Activated T-cell treated with anti-CD3 and anti-CD28 coated beads, Interleukin-2, amount 50 U/mL, for 24 hours (primary cell): Measurements from ENCODE around the gene TSEN34.
A peak's percentile ranks its signal among the peaks of the same experiment; 100 is the strongest.
"Not testable (repeated sequence)": the region's sequence is repeated elsewhere in the genome, so short reads cannot be mapped to it uniquely, and the experiment has no call there.

Experiments used
- DNase-seq: peaks from one replicate; pipeline ENCODE4 v3.0.0-alpha.2; 2020
- H3K27ac Mint-ChIP-seq: 2 replicates; pipeline ENCODE4 v1.8.0; 2020; ENCODE audit warnings: mild to moderate bottlenecking, mixed read lengths
- H3K27me3 Mint-ChIP-seq: 2 replicates; pipeline ENCODE4 v1.8.0; 2020; ENCODE audit warnings: mixed read lengths
- H3K36me3 Mint-ChIP-seq: 2 replicates; pipeline ENCODE4 v1.8.0; 2020; ENCODE audit warnings: low read depth, mixed read lengths
- H3K4me1 Mint-ChIP-seq: 2 replicates; pipeline ENCODE4 v1.8.0; 2020; ENCODE audit warnings: low read depth, mixed read lengths
- H3K4me3 Mint-ChIP-seq: 2 replicates; pipeline ENCODE4 v1.8.0; 2020; ENCODE audit warnings: mild to moderate bottlenecking, moderate library complexity, mixed read lengths
- H3K9me3 Mint-ChIP-seq: 2 replicates; pipeline ENCODE4 v1.8.0; 2020; ENCODE audit warnings: mixed read lengths

The TSEN34 gene

DNA sequence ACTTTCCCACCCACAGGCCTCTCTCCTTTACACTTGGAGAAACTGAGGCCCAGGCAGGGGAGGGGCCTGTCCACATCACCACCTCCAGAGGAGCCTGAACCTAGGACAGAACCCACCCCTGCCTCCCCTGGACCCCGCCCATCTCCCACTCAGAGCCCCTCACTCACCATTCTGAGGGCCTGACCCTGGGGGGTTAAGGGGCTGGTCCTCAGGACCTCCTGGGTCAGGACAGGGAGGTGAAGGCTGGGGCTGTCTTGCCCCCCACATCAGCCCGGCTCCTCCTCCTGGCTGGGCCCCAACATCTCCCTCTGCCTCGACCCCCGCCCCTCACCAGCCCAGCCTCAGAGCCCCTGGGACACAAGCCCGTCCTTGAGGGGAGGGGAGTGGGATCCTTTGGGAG is 28.6 kb downstream of the TSEN34 start:
- not testable (repeated sequence) for H3K4me3 Mint-ChIP-seq, H3K27ac Mint-ChIP-seq, H3K9me3 Mint-ChIP-seq, DNase-seq, H3K4me1 Mint-ChIP-seq
- Mint-ChIP-seq H3K27me3 (peaks cover 17% of the 10 kb centered on the region), H3K36me3 (peaks cover 18% of the 10 kb centered on the region)

DNA sequence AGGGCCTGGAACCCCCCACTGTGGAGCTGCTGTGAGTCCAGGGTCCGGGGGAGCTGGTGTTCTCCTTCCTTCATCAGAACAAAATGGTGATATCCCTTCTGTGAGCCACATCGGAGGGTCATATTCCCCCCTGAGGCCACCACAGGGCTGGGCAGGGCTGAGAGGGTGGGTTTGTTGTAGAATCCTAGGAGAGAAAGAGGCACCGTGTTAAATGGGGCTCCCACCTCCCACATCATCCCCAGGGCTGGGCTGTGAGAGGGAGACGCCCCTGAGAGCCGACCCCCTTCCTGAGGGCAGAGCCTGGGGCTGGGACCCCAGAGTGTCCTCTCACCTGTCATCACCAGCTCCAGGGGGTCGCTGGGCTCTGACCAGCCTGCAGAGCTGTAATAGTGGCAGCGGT is 30.8 kb downstream of the TSEN34 start:
- not testable (repeated sequence) for H3K4me1 Mint-ChIP-seq, H3K4me3 Mint-ChIP-seq, DNase-seq, H3K27ac Mint-ChIP-seq, H3K36me3 Mint-ChIP-seq, H3K9me3 Mint-ChIP-seq
- peaks cover 17% of the 10 kb centered on the region for H3K27me3 Mint-ChIP-seq

DNA sequence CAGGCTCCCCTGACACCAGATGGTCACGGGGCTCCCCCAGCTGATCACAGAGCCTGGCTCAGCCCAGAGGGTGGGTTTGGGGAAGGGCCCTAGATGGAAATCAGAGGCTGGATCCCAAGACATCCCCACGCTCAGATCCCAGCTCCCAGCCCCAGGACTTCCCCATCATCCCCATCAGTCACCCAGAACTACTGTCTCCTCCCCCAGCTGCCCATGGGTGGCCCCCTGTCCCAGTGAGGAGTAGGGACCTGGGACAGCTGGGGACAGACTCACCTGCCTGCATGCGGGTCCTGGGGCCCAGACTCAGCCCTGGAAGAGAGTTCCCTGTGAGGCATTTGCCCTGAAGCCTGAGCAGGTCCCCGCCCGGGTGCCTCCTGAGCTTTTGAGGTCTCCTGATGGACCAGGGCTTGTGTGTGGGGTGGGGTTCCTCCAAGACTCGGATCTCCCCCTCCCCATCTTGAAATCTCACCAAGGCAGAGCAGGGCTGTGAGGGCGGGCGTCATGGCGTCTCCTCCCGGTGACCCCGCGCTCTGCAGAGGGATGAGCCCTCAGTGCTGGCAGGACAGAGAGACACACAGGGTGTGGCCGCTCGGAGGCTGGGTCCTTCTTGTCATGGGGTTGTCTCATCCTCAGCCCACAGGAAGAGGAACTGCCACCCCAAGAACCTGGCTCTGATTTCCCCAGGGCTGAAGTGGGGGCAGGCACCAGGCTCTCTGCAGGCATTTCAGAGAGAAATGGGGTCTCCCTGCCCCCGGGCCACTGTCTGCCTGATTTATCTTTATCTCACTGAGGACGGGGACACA is 31.6 kb downstream of the TSEN34 start, which contains the start of gene LILRB3:
Gene LILRB3 (minus strand): TSS at position 534 of the 803 bp plus-strand sequence. CDS start 31 bp downstream, at position 503.
- DNase-seq, H3K27ac Mint-ChIP-seq, H3K4me3 Mint-ChIP-seq: not testable (repeated sequence)

DNA sequence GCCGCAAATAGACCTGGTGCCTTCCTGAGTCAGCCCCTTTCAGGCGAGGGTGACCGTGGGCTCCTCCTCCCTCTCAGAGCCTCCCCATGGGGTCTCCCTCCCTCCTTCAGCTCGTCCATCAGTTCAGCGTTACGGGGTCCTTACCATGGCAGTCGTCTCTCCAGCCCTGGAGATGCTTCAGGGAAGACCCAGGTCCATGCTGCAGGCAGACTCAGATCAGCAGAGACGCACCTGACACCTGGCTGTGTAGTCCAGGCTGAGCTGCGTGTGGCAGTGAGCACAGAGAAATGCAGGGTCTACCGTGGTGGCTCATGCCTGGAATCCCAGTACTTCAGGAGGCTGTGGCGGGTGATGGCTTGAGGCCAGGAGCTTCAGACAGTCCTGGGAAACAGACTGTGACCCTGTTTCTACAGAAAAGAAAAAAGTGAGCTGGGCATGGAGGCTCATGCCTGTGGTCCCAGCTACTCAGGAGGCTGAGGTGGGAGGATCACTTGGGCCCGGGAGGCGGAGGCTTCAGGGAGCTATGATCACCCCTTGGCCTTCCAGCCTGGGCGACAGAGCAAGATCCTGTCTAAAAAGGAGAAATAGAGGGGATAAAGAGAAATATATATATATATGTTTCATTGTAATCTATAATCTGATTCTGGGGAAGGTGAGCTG is 32.3 kb downstream of the TSEN34 start:
- H3K36me3 Mint-ChIP-seq, H3K4me3 Mint-ChIP-seq: not testable (repeated sequence)

More for the DNA sequence above, 31.6 kb downstream of the TSEN34 start, which contains the start of gene LILRB3:
- not testable (repeated sequence) for H3K4me1 Mint-ChIP-seq, H3K36me3 Mint-ChIP-seq, H3K9me3 Mint-ChIP-seq
- peaks cover 17% of the 10 kb centered on the region for H3K27me3 Mint-ChIP-seq

DNA sequence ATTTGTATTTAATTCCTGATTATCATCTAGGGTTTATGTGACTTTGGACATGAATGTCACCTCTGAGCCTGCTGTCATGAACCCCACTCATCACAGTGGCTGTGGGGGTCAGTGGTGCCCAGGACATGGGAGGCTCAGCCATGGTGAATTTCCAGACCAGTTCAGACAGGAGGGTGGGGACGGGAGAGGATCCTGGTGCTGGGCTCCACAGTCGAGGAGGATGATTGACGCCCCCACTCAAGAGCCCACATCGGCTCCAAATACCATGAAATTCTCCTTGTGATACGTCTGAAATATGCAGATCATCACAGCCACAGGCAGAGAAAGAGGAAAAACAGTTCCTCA is 32.8 kb downstream of the TSEN34 start:
- not testable (repeated sequence) for H3K4me3 Mint-ChIP-seq, H3K27ac Mint-ChIP-seq, H3K4me1 Mint-ChIP-seq, H3K36me3 Mint-ChIP-seq, DNase-seq, H3K9me3 Mint-ChIP-seq
- H3K27me3 Mint-ChIP-seq, result peaks cover 17% of the 10 kb centered on the region

More for the DNA sequence above, 32.3 kb downstream of the TSEN34 start:
- not testable (repeated sequence) for H3K27ac Mint-ChIP-seq, DNase-seq, H3K4me1 Mint-ChIP-seq, H3K9me3 Mint-ChIP-seq
- peaks cover 17% of the 10 kb centered on the region for H3K27me3 Mint-ChIP-seq

DNA sequence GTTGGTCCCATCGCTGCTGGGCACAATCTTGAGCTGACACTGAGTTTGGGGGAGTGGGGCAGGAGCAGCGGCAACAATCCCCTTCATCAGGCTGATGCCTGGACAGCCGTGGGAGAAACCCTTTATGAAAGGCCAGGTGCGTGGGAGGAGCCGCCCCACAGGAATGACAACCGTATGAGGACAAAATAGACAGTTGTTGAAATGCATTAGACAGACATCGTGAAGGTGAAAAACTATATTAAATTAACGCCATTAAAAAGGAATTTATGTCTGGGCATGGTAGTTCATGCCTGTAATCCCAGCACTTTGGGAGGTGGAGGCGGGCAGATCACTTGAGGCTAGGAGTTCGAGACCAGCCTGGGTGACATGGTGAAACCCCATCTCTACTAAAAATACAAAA is 33.5 kb downstream of the TSEN34 start:
- H3K27ac Mint-ChIP-seq, H3K36me3 Mint-ChIP-seq, H3K4me3 Mint-ChIP-seq, DNase-seq, H3K9me3 Mint-ChIP-seq, H3K4me1 Mint-ChIP-seq: not testable (repeated sequence)
- H3K27me3 Mint-ChIP-seq, result peaks cover 21% of the 10 kb centered on the region

DNA sequence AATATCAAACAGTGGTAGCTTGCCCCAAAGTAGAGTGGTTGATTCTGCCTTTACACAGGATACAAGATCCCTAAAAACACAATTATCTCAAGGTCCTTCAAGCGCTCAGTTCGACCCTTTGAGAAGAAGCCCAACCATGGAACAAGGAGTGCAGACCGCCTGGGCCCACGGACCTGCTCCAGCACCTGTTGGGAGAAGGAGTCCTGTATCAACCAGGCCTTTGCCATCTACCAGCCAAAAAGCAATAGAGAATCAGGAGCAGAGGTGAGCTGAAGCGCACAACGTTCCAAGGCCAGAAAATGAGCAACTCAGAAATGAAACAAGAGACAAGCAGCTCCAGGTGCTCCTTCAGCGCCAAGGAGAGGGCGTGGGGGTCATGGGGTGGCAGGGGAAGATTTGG is 38.0 kb downstream of the TSEN34 start:
- DNase-seq, result no peak
- H3K4me1 Mint-ChIP-seq, result peaks cover 6% of the 10 kb centered on the region

DNA sequence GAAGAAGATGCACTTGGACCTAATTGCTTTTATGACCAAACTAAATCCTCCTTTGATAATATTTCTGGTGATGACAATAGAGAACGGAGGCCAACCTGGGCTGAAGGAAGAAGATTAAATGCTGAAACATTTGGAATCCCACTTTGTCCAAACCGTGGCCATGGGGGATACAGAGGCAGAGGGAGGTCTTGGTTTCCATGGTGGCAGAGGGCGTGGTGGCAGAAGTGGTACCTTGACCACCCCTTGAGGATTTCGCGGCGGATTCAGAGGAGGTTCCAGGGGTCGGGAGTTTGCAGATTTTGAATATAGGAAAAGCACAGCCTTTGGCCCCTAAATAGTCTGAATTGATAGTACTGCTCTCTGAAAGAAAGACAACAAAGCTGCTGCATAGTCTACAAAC is 38.9 kb downstream of the TSEN34 start:
- Mint-ChIP-seq H3K9me3 (no peaks in the 10 kb centered on the region), H3K4me3 (no peak overlapping the region), H3K27ac (no peak overlapping the region), H3K36me3 (no peaks in the 10 kb centered on the region), H3K4me1 (peaks cover 6% of the 10 kb centered on the region), H3K27me3 (peaks cover 36% of the 10 kb centered on the region)
- DNase-seq, result no peak

More for the DNA sequence above, 38.0 kb downstream of the TSEN34 start:
- Mint-ChIP-seq H3K9me3 (no peaks in the 10 kb centered on the region), H3K27ac (no peak overlapping the region), H3K36me3 (no peaks in the 10 kb centered on the region), H3K4me3 (no peak overlapping the region), H3K27me3 (peaks cover 27% of the 10 kb centered on the region)

DNA sequence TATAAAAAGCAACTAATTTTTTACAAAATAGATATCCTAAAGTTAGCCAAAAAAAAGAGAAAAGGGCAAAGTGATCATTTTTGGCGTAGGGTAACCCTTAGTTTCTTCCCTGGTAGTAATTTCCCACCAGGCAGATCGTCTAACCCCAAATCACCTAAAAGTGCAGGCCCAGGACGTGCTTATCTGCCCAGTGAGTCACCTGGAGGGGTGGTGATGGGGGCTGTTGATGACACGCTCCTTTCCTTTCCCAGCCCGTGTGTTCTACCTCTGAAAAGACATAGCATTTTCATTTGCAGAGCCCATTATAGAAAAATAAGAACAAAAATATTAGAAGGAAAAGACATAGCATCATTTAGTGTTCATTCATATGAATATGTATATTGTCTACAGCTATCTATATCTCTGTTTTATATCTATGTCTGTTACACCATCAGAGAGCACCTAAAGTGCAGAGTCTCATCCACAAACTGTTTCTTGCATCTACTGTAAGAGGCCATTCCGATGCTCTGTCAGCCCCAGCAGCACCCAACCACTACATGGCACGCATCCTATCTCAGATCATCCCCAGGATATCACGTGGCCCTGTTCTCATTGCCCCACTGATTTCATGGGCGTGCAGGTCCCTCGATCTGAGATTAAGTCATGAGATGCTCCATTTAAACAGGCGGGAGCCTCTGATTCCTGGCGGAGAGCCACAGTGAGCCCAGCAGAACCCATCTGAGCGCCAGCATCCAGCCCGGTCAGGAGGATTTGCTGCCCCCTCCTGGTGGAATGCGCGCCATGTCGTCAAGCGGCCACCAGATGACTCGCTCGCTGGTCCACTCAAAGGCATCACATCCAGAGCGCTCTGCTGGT is 40.2 kb downstream of the TSEN34 start:
- Mint-ChIP-seq H3K36me3 (no peaks in the 10 kb centered on the region), H3K4me3 (no peak overlapping the region), H3K27me3 (peaks cover 43% of the 10 kb centered on the region), H3K4me1 (peaks cover 6% of the 10 kb centered on the region), H3K9me3 (no peaks in the 10 kb centered on the region), H3K27ac (no peak overlapping the region)
- peak; percentile 91 for DNase-seq

DNA sequence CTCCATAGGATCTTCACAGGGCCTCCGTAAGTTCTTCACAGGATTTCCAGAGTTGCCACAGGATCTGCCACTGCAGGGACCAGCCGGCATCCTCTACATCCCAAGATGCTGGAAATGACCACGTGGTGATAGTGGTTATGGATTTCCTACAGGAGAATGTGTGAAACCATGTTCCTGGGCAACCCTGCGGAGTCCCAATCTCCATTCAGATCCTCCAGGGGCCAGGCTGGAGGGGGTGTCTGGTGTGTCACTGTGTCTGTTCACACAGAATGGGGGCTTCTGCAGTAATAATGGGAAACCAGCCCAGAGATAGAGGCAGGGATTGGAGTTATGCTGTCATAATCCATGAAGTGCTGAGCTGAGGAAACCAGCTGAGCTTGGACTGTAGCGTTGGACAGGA is 42.8 kb downstream of the TSEN34 start:
- peaks cover 6% of the 10 kb centered on the region for H3K4me1 Mint-ChIP-seq
- DNase-seq, result no peak
- H3K4me3 Mint-ChIP-seq, result no peak overlapping the region
- no peaks in the 10 kb centered on the region for H3K9me3 Mint-ChIP-seq
- H3K27ac Mint-ChIP-seq, result no peak overlapping the region
- H3K27me3 Mint-ChIP-seq, result peaks cover 46% of the 10 kb centered on the region
- H3K36me3 Mint-ChIP-seq, result no peaks in the 10 kb centered on the region

DNA sequence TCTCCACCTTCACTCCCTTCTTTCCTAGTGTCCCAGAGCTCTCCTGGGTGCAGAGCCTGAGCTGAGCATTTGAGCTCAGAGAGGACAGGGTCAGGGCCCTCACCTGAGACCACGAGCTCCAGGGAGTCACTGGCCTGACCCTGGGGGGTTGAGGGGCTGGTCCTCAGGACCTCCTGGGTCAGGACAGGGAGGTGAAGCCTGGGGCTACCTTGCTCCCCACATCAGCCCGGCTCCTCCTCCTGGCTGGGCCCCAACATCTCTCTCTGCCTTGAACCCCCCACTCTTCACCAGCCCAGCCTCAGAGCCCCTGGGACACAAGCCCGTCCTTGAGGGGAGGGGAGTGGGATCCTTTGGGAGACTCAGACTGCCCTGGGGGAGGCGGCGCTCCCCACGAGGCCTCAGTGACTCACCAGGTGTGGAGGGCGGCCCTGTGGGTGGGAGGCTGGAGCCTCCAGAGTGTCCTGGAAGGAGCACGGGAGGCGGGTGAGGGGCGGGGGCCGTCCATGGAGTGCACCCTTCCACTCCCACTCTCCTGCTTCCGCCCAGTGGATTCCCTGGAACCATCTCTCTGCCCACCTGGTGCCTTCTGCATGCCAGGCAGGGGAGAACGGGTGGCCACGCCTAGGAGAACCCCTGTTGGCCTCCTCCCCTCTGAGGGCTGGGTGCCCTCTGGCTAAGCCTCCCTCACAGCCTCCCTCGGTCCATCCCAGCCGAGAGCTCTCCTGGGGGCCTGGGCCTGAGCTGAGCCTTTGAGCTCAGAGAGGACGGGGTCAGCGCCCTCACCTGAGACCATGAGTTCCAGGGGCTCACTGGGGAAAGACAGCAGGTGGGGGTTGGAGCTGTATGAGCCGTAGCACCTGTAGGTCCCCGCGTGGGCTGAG is 48.6 kb downstream of the TSEN34 start:
- H3K4me3 Mint-ChIP-seq, H3K36me3 Mint-ChIP-seq, H3K27ac Mint-ChIP-seq: not testable (repeated sequence)

DNA sequence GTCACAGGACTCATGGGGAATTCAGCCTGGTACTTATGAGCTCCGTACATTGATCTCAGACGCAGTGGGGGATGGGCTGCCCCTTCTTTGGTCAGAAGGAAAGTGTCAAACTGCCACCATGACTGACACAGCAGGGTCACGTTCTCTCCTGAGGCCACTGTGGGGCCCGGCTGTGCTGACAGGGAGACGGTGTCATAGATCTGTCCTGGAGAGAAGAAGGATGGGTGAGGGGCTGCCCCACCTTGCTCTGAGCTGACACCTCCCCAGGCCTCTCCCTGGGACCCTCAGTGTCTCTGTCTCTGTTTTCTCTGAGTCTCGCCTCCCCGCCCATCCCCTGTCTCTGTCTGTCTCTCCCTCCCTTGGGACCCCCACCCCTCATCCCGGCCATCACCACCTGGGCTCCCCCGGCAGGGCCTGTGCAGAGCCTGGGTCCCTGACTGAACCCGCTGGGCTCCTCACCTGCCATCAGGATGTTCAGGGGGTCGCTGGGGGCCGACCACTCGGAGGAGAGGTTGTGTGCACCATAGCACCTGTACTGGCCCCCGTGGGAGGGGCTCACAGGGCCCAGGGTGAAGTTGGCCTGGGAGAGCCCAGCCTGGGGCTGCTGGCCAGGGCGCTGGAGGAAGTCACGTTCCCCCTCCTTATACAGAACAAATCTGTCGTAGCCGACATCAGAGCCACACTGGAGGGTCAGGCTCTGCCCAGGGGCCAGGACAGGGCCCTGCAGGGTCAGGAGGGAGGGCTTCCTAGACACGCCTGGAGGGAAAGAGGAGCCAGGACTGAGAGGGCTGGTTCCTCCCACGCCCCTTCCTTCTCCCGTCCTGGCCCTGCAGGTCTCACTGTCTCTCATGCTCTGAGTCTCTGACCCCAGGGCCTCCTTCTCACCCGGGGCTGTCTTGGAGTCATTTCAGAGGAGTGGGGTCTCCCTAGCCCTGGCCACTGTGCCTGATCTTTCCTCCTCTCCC is 49.5 kb downstream of the TSEN34 start:
- H3K4me1 Mint-ChIP-seq, H3K36me3 Mint-ChIP-seq, DNase-seq, H3K27ac Mint-ChIP-seq, H3K9me3 Mint-ChIP-seq, H3K4me3 Mint-ChIP-seq: not testable (repeated sequence)
- peaks cover 11% of the 10 kb centered on the region for H3K27me3 Mint-ChIP-seq

More for the DNA sequence above, 48.6 kb downstream of the TSEN34 start:
- not testable (repeated sequence) for DNase-seq, H3K4me1 Mint-ChIP-seq, H3K9me3 Mint-ChIP-seq
- peaks cover 17% of the 10 kb centered on the region for H3K27me3 Mint-ChIP-seq

DNA sequence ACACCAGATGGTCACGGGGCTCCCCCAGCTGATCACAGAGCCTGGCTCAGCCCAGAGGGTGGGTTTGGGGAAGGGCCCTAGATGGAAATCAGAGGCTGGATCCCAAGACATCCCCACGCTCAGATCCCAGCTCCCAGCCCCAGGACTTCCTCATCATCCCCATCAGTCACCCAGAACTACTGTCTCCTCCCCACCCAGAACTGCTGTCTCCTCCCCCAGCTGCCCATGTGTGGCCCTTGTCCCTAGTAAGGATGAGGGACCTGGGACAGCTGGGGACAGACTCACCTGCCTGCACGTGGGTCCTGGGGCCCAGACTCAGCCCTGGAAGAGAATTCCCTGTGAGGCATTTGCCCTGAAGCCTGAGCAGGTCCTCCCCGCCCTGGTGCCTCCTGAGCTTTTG is 51.1 kb downstream of the TSEN34 start:
- H3K27ac Mint-ChIP-seq, H3K4me3 Mint-ChIP-seq, H3K4me1 Mint-ChIP-seq, H3K9me3 Mint-ChIP-seq, DNase-seq, H3K27me3 Mint-ChIP-seq, H3K36me3 Mint-ChIP-seq: not testable (repeated sequence)
